Activated gamma-delta T cell (primary cell): Measurements from ENCODE around the gene ZDHHC19.
"Not testable (repeated sequence)": the region's sequence is repeated elsewhere in the genome, so short reads cannot be mapped to it uniquely, and the experiment has no call there.

Source experiments
- DNase-seq: peaks from one replicate; lab custom pipeline; 2025; lab: John Stamatoyannopoulos, UW

Gene ZDHHC19

DNA sequence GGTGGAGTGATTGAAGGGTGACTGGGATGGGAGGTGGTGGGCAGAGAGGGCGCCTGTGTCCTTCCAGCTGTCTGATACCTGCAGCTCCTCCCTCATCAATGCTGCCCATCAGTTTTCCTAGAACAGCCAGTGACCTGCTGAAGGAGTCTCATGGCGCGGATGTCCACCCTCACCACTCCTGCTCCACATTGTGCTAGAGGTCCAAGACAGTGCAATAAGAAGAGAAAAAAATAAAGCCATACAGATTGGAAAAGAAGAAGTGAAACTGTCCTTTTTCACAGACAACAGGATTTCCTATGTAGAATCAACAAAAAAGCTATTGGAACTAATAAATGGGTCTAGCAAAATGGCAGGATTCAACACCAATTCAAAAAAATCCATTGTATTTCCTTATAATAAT, 7.4 kb downstream of the ZDHHC19 start:
- no peak for DNase-seq

DNA sequence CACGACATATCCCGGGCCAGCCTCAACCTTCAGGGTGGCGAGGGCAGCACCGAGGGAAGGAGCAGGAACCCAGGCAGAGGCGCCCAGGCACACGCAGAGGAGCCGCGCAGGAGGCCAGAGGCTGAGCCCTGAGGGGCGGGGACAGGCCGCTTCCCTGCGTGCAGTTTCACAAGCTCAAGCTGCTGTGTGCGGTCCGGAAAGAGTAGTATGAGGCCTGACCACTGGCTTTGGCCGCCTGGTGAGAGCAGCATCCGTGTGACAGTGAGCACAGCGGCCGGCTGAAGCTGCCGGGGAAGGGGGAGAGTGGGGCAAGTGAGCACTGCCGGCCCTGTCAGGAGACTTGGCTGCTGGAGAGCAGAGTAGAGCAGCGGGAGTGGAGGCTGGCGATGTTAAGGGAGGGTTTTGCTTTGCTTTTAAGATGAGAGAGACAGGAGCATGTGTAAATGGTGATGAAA, 8.7 kb downstream of the ZDHHC19 start:
- no peak for DNase-seq

DNA sequence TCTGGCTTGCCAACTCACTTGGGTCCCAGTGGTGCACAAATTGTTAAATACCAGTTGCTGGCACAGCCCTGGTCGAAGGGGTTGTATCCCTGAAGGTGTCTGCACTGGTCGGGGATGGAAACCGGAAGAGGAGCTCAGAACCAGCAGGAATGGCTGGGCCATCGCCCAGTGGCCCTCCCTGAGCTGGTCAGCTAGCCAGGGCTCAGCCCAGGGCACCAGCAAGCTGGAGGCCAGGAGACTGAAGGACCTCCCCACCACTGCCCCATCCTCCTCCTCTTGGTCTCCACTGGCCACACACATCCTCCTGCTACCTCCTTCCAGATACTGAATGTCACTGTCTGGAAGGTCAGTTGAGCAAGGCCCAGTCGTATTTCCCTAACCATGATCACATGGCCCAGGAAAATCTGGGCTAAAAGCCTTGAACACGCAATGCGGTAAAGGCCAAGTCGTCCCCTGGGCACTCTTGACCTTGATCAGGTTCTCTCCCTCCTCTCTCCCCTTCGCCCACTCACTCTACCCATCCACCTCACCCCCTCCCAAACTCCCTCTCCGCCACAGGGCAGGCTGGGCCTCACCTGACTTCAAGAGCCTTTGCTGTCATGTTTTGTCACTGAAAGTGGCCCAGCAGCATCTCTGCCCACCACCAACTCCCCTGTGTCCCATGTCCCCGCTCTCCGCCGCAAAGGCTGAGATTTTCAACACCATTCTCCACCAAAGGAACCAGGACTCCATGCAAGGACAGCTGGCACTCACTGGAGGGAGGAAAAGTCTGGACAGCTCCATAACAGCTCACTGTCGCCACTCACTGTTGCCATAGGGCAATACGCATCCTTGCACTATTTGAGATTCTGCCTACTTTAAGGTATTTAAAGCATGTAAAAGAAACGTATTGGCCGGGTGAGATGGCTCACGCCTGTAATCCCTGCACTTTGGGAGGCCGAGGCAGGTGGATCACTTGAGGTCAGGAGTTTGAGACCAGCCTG, 12.1 kb downstream of the ZDHHC19 start:
- DNase-seq, result no peak

DNA sequence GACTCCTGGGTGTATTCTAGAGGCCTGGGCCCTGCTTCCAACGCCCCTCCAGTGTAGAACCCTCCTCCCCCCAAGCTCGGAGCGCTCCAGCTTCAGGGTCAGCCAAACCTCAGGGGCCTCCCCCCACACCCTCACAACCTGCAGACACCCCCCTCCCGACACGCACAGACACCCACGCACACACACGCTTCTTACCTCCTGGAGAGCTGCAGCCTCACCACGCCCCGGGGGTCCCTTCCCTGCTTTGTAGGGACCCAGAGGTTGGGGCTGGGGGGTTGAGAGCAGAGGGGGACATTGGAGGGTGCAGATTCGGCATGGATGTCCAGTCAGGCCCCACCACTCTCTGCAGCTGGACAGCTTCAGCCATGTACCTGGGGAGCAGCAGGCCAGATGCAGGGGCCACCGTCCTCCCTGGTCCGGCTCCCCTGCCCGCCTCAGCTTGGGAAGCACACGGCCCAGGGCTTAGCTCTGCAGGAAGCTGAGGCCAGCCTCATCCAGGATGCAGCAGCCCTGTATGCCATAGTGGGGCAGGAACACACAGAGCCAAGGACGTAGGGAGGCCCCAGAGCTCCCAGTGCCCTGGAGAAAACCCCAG, 13.0 kb downstream of the ZDHHC19 start:
- no peak for DNase-seq

DNA sequence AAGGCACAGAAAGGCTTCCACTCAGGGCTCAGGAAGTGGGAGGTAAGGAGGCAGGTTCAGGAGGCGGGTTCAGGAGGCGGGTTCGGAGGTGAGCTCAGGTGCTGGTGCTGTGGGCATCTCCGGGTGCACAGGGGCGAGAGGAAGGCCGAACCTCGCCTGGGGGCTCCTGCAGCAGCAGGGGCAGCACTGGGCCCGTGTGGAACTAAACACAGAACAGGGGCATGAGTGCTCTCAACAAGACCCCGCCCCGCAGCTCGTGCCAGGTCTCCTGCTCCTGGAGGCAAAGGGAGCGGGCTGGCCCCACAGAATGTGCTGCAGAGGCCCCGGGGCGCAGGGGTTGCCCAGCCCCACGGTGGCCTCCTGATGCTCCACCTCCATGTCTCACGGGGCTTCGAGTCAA, 13.7 kb downstream of the ZDHHC19 start:
- DNase-seq, result no peak

DNA sequence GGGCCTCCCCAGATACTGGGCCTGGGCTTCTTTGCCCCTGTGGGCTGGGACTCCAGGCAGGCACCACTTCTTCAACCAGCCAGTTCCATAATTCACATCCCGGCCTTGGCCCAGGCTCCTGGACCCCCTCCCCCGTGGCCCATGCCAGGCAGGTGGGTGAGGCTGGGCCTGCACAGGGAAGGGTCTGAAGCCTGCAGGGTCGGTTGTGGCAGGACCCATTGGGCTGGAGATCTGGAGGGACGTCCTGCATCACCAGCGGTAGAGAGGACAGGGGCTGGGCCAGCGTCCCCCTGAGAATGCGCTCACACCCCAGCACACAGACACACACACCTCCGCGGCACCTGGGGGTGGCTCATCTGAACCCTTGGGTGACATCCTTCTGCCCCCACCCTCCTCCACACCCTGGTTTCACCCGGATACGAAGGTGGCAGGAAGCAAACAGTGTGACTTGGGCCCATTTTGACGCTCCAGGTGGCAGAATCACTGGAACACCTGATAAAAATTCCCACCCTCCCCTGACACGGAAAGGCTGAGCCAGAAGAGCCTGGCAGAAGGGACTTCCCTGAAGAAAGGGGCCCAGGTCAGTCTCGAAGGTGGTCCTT, 15.4 kb downstream of the ZDHHC19 start:
- no peak for DNase-seq

DNA sequence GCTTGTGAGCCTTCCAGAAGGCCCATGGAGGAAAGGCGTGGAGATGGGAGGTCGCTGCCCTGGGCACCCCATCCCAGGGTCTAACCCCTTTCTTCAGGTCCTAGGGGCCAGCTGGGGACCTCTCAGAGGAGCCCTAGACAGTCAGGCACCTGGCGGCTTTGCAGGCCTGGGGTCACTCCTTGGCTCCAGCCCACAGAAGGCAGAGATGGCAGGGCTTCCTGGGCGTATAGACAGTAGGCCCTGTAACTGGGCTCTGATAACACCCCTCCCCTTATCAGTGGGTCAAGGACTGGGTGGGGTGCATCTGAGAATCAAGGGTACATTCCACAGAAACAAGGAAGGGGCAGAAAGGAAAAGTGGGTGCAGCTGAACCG, 16.7 kb downstream of the ZDHHC19 start:
- no peak for DNase-seq

DNA sequence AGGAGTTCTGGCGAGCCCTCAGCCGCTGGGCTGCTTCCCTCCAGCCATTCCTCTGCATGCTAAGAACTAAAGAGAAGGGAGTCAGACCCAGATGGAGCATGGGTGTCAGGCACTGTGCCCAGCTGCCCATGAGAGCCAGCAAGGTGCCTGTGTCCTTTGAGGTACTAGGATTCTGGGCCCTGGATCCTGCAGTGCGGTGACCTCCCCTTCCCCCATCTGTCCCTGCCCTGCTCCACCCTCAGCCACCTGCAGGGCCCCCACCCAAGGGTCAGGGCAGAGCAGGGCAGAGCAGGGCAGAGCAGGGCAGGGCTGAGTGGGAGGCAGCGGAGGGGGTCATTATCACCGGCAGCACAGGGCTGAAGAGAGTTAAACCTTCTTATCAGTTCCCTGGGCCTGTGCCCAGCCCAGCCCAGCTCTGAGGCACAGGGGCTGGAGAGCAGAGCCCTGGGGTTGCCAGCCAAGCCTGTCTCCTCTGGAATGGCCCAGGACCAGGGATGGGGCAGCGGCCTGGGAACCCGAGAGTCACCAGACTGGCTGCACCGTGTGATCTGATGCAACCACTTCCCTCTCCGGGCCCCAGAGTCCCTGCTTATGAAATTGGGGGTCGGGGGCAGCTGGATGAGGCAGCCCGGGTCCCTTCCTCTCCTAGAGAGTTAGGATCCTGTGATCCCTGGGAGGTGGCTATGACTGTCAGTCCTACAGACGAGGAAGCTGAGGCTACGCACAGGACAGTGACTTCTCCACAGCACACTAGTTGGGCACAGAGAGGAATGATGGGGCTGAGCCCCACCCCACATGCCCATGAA, 17.3 kb downstream of the ZDHHC19 start:
- no peak for DNase-seq

DNA sequence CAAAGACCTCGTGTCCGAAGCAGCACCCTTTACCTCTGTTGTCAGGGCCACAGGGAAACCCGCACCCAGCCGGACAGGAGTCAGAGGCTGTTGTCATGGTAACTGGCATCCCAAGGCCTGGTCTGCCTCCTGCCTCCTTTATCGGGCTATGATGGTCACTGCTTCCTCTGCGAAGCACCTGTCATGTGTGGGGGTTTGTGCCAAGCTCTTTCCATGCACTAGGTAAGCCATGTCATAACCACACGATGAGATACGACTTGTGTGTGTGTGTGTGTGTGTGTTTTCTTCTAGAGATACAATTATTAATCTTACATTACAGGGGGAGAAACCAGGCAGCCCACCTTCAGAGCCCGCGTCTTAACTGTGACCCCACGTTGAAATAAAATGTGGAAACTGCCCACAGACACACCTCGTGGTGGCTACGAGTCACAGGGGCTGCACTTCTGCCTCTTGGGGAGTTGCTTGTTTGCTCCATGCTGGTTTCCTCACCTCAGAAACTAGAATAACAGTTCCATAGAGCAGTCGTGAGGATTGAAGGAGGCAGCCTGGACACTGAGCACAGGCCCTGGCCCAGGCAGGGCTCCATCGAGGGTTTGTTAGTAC, 18.0 kb downstream of the ZDHHC19 start:
- DNase-seq, result no peak

DNA sequence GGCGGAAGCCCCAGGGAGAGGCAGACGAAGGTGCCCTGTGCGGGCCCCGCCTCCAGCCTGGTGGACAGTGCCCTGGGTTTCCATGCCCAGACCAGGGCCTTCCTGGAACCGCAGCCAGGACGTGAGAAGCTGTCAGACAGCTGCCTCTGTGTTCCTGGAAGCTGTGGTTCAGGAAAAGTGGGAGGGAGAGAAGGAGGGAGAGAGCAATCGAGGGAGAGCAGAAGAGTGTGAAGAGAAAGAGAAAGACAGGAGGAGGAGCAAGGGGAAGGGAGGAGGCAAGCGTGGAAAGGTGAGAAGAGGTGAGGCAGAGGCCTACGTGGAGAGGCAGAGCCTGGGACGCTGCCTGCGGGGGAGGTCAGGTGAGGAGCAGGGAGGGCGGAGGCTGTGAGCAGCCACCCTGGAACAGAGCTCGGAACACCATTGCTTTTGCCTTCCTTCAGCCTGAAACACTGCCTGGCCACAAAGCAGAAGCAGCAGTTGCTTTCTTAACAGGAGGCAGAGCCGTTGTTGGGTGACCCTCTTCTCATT, 18.6 kb downstream of the ZDHHC19 start:
- DNase-seq, result no peak

DNA sequence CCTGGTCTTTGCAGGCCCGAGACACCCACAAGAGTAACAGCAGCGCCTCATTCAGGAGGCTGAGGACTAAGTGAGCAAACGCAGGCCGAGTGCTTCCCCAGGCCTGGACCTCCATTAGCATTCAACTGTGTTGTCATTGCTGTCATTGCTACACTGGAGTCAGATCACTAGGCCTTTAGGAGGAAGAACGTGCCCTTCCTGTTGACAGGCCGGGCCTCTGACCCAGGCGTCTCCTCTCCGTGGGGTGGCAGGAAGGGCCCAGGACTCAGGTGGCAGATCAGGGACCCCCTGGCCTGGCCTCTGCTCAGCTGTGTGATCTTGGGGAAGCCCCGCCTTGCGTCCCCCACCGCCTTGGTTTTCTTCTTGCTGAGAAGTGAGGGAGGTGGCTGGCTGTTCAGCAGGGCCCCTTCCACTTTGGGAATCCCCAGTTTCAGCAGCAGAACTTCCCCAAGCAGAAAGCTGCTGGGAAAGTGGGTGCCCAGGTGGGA, 19.1 kb downstream of the ZDHHC19 start:
- DNase-seq, result no peak

DNA sequence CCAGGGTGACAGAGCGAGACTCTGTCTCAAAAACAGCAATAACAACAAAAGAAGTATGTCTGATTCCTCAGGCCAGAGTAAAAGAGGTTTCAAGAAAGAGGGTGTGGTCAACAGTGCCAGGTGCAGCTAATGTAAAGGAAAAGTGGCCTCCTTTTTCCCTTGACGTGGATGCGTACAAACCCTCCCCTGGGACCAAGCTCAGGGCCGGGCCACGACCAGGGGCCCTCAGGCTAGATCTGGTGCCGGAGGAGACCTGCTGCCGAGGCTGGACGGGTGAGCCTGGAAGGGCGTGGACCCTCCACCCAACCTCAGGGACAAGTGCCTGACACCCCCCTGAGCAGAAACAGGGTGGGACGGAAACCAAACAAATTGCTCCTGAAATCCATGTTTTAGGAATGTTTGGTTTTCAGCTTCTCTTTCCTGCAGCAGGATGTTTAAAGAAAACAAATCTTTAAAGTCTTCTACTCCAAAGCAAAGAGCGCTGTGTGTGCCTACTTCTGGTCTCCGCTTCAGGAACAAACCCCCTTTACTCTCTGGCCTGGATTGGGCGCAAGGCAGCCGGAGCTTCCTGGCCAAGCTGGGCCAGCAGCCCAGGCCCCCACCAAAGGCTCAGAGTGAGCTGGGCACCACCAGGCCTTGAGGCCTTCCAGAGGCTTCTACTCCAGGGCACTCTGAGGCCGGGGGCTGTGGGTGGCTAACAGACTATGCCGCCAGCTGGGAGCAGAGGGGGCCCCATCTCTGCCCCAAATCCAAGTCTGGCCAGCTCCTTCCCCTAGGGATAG, 21.4 kb downstream of the ZDHHC19 start:
- DNase-seq, result no peak

DNA sequence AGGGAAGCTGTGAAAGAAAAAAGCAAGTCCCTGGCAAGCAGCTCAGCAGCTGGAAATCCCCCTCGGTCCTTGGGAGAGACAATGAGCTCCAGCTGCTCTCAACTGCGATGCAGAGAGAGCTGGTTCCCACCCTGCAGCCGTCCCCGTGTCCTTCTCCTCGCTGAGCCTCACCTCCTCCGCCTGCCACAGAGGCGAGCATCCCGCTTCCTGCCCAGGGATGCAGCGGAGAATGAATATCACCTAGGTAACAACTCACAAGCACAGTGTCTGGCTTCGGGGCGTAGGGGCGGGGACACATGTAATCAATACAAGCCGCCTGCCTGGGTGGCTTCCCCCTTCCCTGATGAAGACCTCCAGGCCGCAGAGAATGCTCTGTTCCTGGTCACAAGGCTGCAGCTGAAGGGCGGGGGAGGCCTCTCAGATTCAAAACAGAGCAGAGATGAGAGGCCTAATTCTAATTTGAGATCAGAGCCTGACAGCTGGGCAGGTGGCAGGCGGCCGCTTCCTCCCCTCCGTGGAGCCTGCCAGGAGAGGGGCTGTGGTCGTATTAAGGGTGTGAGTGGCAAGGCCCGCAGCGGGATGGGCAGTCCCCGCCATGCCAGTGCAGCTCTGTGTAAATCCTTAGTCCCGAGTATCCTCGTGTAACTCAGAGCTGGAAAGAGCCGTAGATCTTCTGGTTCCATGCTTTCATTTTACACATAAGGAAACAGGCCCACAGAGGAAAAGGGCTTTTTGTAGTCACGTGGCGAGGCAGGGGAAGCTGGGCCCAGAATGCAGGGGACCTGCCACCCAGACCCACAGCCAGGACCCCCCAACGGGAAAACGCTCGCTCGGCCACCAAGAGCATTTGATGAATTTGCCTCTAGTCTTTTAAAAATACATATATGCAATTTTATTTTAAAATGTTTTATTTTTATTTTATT, 24.3 kb downstream of the ZDHHC19 start:
- DNase-seq, result no peak

DNA sequence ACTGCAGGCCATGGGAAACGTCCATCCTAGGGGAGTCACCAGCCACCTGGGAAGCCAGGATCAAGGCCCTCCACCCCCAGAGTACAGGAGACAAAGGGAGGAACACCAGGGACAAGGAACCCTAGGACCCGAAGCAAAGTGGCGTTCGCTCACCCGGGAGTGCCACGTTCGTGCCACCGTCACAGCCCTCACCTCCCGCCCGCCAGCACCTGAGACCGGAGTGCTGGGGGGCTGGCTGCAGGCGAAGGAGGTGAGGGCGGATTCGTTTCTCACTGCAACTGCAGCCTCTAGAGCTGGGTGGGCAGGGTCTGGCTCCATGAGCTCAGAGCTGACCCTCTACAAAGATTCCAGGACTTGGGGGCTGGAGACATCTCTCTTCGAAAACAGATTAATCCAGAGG, 26.3 kb downstream of the ZDHHC19 start:
- no peak for DNase-seq

DNA sequence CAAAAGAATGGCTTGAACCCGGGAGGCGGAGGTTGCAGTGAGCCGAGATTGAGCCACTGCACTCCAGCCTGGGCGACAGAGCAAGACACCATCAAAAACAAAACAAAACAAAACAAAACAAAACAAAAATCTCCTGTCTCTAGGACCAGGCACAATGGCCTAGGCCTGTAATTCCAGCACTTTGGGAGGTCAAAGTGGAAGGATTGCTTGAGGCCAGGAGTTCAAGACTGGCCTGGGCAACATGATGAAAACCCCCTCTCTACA, 27.1 kb downstream of the ZDHHC19 start:
- DNase-seq, result not testable (repeated sequence)

DNA sequence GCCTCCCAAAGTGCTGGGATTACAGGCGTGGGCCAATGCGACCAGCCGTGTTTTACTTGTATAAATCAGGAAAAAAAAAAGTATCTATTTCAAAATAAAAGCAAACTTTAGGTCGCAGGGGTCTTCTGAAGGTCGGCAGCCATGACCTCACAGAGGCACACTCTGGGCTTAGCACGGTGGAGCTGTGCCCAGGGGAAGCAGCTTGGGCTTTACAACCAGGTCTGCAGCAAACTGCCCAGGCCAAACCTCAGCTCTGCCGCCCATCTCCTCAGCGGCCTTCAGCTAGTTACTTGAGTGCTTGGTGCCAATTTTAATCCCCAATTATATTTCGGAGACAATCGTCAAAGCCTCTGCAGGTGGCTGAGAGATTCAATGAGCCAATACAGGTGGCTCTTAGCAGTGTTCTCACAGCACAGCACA, 30.1 kb downstream of the ZDHHC19 start:
- no peak for DNase-seq

DNA sequence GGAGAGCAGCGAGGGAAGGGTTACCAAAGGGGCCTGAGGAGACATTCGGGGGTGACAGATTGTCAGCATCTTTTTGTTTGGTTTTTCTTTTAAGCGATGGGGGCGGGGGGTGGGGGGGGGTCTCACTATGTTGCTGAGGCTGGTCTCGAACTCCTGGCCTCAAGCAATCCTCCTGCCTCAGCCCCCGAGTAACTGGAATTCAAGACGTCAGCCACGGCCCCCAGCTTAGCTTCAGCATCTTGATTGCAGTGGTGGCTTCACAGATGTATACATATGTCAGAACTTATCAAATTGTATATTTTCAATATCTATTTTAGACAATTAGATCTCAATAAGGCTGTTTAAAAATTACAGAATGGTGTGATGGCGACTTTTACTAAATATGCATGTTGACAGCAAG, 30.9 kb downstream of the ZDHHC19 start:
- no peak for DNase-seq

DNA sequence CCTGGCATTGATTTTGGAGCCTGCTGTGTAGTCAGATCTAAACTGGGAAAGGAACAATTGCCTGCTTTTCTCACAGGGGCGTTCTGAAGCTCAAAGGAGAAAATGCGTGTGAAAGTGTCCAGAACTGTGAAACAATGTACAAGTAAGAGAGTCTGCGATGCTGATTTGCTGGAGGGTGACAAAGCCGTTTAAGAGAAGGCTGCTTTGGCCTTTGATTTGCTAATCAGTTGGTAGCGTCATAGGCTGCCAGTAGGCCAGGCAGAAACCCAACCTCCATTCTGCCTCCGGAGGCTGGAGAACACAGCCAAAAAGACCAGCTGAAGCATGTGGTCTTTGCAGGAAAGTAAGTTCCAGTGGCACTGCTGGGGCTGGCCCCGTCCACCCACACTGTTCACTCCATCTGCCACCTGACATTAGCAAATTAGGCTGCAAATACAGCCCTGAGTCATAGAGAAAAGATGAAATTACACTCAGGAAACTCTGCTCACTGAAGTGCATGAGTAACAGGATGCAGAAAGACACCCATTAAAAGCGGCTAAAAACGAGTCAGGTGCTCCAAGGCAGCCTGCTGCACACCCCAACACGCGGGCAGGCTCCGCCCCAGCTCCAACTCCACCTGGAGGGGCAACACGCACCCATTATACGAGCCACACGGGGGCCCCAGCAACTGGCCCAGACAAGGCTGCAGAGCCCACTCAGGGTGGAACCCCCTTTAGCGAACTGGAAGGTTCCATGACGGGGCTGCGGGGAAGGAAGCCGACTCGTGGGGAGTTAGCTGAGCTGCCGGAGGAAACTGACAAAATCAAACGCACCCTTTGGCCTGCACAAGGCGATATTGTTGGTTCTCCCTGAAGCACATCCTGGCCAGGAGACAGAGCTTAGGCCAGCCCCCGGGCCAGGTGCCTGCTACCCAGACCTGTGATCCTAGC, 31.6 kb downstream of the ZDHHC19 start:
- DNase-seq, result peak; percentile 71

DNA sequence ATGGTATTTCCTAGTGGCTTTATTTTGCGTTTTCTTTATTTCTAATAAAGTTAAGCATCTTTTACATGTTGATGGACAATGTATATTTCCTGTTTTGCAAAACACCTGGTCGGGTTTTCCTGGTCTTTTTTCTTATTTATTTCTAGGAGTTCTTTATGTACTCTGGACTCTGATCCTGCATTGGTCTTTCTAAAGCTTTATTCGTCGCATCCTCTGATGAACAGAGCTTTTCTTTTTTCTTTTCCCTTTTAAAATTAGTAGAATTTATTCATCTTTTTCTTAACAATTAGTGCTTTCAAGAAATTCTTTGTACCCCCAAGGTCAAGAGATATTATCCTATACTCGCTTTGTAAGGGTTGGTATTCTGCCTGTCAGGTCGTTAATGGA, 32.2 kb downstream of the ZDHHC19 start:
- no peak for DNase-seq
